HepG2 (cell line): Measurements from ENCODE around the gene CHST1. TPM values are rescaled to one million over a fixed set of nuclear protein-coding genes. Genes with fewer than 3 reads are reported as not detected.

Experiments used
- ATAC-seq: fragments of 200-7000 bp; cut with Tn5 transposase; 3 replicates; pipeline ENCODE4 v1.9.1; 2020; ENCODE audit warnings: mild to moderate bottlenecking, moderate library complexity
- BruUV-seq: library from RNA; stranded (reverse); fragments of 400-500 nt; replicated peaks from 2 replicates; lab custom pipeline; 2021; lab: Mats Ljungman, UMichigan
- CTCF ChIA-PET: fragments of 300-600 bp; formaldehyde crosslinking; extraction: SDS; loops from one replicate; lab custom pipeline; 2021; ENCODE audit warnings: low total read pairs, inconsistent platforms, low intra/inter-chr PET ratio; lab: Yijun Ruan, JAX
- POLR2A ChIA-PET: fragments of 350-600 bp; sonication (Branson Sonifier 250); formaldehyde crosslinking; loops from one replicate; lab custom pipeline; 2020; ENCODE audit warnings: antibody characterized with exemption, inconsistent platforms; lab: Yijun Ruan, JAX
- DNase-seq: peaks from one replicate; pipeline ENCODE4 v3.0.0-alpha.2; 2015; ENCODE audit warnings: low spot score
- FAIRE-seq: peaks from 3 replicates; lab custom pipeline; 2011; peaks lifted over from hg19 to GRCh38; lab: Jason Lieb, UNC
- H2AFZ ChIP-seq: one replicate; pipeline ENCODE4 v1.6.1; 2011; ENCODE audit warnings: low read length, inconsistent platforms
- H3K27ac ChIP-seq: fragments of 300-600 bp; 3 replicates; pipeline ENCODE4 v1.8.0; 2011; ENCODE audit warnings: mixed run types, mild to moderate bottlenecking, mixed read lengths, low read length, inconsistent platforms; ENCODE audit not compliant: insufficient read depth; ENCODE audit errors: extremely low read length
- H3K27me3 ChIP-seq, 2 experiments: fragments of 200-600 bp in 1 of 2; 2 replicates in 1 of 2; 3 replicates in 1 of 2; pipeline versions ENCODE4 v1.6.0 to v1.8.0; 2011; ENCODE audit warnings: low read length in 2 of 2, mild to moderate bottlenecking in 2 of 2, moderate library complexity in 2 of 2, inconsistent platforms in 1 of 2; ENCODE audit not compliant: insufficient read depth in 2 of 2, control insufficient read depth in 1 of 2
- H3K36me3 ChIP-seq, 2 experiments: fragments of 200-600 bp in 1 of 2; replicated peaks in 1 of 2; 2 replicates in 1 of 2; 3 replicates in 1 of 2; pipeline versions ENCODE4 v1.5.1 to v1.8.0; 2011; ENCODE audit warnings: low read length in 2 of 2, inconsistent platforms in 1 of 2; ENCODE audit not compliant: insufficient read depth in 2 of 2, control insufficient read depth in 1 of 2
- H3K4me1 ChIP-seq: 2 replicates; pipeline ENCODE4 v1.5.1; 2012; ENCODE audit warnings: low read length, inconsistent platforms; ENCODE audit not compliant: insufficient read depth
- H3K4me2 ChIP-seq: 2 replicates; pipeline ENCODE4 v1.6.0; 2011; ENCODE audit warnings: low read depth, low read length, inconsistent platforms
- H3K4me3 ChIP-seq, 3 experiments: fragments of 200-600 bp in 1 of 3; sonication (generic), shearing (Covaris generic) in 1 of 3; replicated peaks in 1 of 3; 2 replicates each; pipeline ENCODE4 v1.5.1; 2011 to 2016; ENCODE audit warnings: low read length in 3 of 3, inconsistent platforms in 2 of 3, low read depth in 2 of 3, mild to moderate bottlenecking in 2 of 3, control low read depth in 1 of 3, mixed read lengths in 1 of 3; ENCODE audit not compliant: insufficient read depth in 1 of 3
- H3K79me2 ChIP-seq: one replicate; pipeline ENCODE4 v1.6.1; 2011; ENCODE audit warnings: low read length, inconsistent platforms; ENCODE audit not compliant: insufficient read depth
- H3K9ac ChIP-seq: 2 replicates; pipeline ENCODE4 v1.6.0; 2011; ENCODE audit warnings: mild to moderate bottlenecking, low read depth, low read length, inconsistent platforms; ENCODE audit not compliant: insufficient read depth
- H3K9me3 ChIP-seq: 2 replicates; pipeline ENCODE4 v1.5.1; 2012; ENCODE audit warnings: mild to moderate bottlenecking, low read length
- H4K20me1 ChIP-seq: 2 replicates; pipeline ENCODE4 v1.6.0; 2011; ENCODE audit warnings: inconsistent platforms, mild to moderate bottlenecking, low read length, moderate library complexity; ENCODE audit not compliant: insufficient read depth
- E2F1 ChIP-seq: sonication (generic); formaldehyde crosslinking; IDR thresholded peaks from 2 replicates; pipeline ENCODE4 v1.5.0; 2020; ENCODE audit warnings: missing genetic modification reagents
- IKZF5 ChIP-seq: IDR thresholded peaks from 2 replicates; pipeline ENCODE4 v1.6.1; 2018; ENCODE audit warnings: missing genetic modification reagents, mild to moderate bottlenecking, missing compliant biosample characterization
- KLF9 ChIP-seq: IDR thresholded peaks from 2 replicates; pipeline ENCODE4 v1.6.1; 2016; ENCODE audit warnings: low read depth
- PAXIP1 ChIP-seq: sonication (generic); formaldehyde crosslinking; conservative IDR thresholded peaks from 2 replicates; pipeline ENCODE4 v1.4.0; 2020; ENCODE audit warnings: mild to moderate bottlenecking, missing genetic modification reagents, moderate library complexity
- ZBTB3 ChIP-seq: sonication (generic); formaldehyde crosslinking; IDR thresholded peaks from 2 replicates; pipeline ENCODE4 v1.4.0; 2020; ENCODE audit warnings: low read depth, mild to moderate bottlenecking, moderate library complexity, missing genetic modification reagents, borderline replicate concordance
- ZNF281 ChIP-seq: sonication (generic); formaldehyde crosslinking; IDR thresholded peaks from 2 replicates; pipeline ENCODE4 v1.4.0; 2020; ENCODE audit warnings: missing genetic modification reagents, borderline replicate concordance
- WGBS: methylation state at CpG from one replicate; pipeline ENCODE4 v1.1.6; 2017; ENCODE audit warnings: low lambda C conversion rate; 5-methylcytosine and 5-hydroxymethylcytosine counted together
- in situ Hi-C: cut with HindIII; loops from 2 replicates; pipeline ENCODE4 v1.10.0; 2017; ENCODE audit warnings: low pct_unique_long_range_greater_than_20kb; ENCODE audit not compliant: extremely low pct_ligation_motif_present
- intact Hi-C: fragments of 100-400 bp; cut with micrococcal nuclease; formaldehyde crosslinking; loops from one replicate; pipeline ENCODE4 v1.10.0; 2022; ENCODE audit not compliant: unreplicated experiment
- polyA plus RNA-seq, 8 experiments: library from polyadenylated mRNA; depleted of rRNA in 3 of 8; stranded (reverse) in 7 of 8; unstranded in 1 of 8; fragments of >200 nt; fragmentation: Illumina TruSeq in 4 of 8; extraction: Trizol in 4 of 8; gene quantifications; 2 replicates each; pipeline versions ENCODE4 v1.2.1 to v1.2.3, GENCODE V29; 2011 to 2016; ENCODE audit warnings: low read depth in 4 of 8, missing spikeins in 1 of 8, mixed read lengths in 1 of 8; ENCODE audit not compliant: insufficient read depth in 1 of 8
- total RNA-seq, 5 experiments: library from RNA; depleted of rRNA; stranded (reverse); fragments of >200 nt; fragmentation: Illumina TruSeq; extraction: Trizol; gene quantifications; 2 replicates each; pipeline ENCODE4 v1.2.3, GENCODE V29; 2016; ENCODE audit warnings: low read depth in 1 of 5

The CHST1 gene
- total and polyA plus RNA-seq, 2 of the 13 experiments (the other 11 are each of a cell fraction or from before 2014, with no cell fraction given) = not detected

GRCh38 chr11:45704635-45705034 is 39.2 kb upstream of the CHST1 start:
- DNase-seq = no peak
- no peaks in the 10 kb centered on the region for H3K9me3 ChIP-seq
- no peaks in the 10 kb centered on the region for H4K20me1 ChIP-seq
- FAIRE-seq = no peak
- H3K27ac ChIP-seq = no peak overlapping the region
- ATAC-seq = no peak
- H3K27me3 ChIP-seq = peaks cover 0 to 39% of the 10 kb centered on the region in 2 experiments; a peak in 2 of 5 replicates
- H2AFZ ChIP-seq = no peak overlapping the region
- no TSS peak for BruUV-seq
- in situ Hi-C loops (no loop called here), intact Hi-C loops (no loop called here)
- no peak overlapping the region for H3K9ac ChIP-seq
- H3K79me2 ChIP-seq = no peaks in the 10 kb centered on the region
- no peaks in the 10 kb centered on the region for H3K4me1 ChIP-seq
- H3K4me2 ChIP-seq = no peak overlapping the region
- POLR2A ChIA-PET = no interaction called here
- no peak for TF ChIP-seq IKZF5 (CRISPR knock-in tag)
- no peak for TF ChIP-seq ZBTB3 (CRISPR knock-in tag)
- no peak for TF ChIP-seq E2F1 (CRISPR knock-in tag)
- TF ChIP-seq ZNF281 (CRISPR knock-in tag) = no peak
- no peak for TF ChIP-seq KLF9 (CRISPR knock-in tag)
- TF ChIP-seq PAXIP1 (CRISPR knock-in tag) = no peak
- no peaks in the 10 kb centered on the region for H3K36me3 ChIP-seq
- CTCF ChIA-PET = no interaction called here
- 0% methylated on average over 2 of the region's 2 CpGs for WGBS
- no peak overlapping the region for H3K4me3 ChIP-seq
